ENCODE measurements around the gene ATP2C1.

Gene ATP2C1

DNA sequence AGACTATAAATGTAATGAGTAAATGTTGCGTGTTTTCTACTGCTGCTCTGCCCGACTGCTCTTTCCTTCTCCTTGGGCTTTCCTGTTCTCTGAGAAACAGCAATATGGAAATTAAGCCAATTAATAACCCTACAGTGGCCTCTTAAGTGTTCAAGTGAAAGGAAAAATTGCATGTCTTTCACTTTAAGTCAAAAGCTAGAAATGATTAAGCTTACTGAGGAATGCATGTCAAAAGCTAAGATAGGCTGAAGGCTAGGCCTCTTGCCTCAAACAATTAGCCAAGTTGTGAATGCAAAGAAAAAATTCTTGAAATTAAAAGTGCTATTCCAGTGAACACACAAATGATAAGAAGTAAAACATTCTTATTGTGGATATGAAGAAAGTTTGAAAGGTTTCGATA, 55.0 kb downstream of the ATP2C1 start:
- no peak overlapping the region for H4K8ac ChIP-seq (ENCODE audit: low read depth, low read length)
- H3K4ac ChIP-seq (ENCODE audit: low read depth, low read length), result no peak overlapping the region
- no CpG with 5 or more reads among the region's 3 CpGs for WGBS (ENCODE audit: extremely low coverage, insufficient coverage, insufficient read length)
- no peak overlapping the region for H3K14ac ChIP-seq (ENCODE audit: low read length)
- H2AFZ ChIP-seq (ENCODE audit: insufficient read depth, low read length, poor library complexity), result no peak overlapping the region
- no peak overlapping the region for H3K23ac ChIP-seq (ENCODE audit: low read length)
- no peak overlapping the region for H3K27ac ChIP-seq (ENCODE audit: low read depth, low read length)
- no peak overlapping the region for H3K18ac ChIP-seq (ENCODE audit: low read length)
- no peak overlapping the region for H3K4me2 ChIP-seq (ENCODE audit: low read length)
- no peak overlapping the region for H2BK5ac ChIP-seq (ENCODE audit: low read depth, low read length, poor library complexity)
- no peak overlapping the region for H2AK5ac ChIP-seq (ENCODE audit: low read length)
- H3K36me3 ChIP-seq (ENCODE audit: control insufficient read depth in 1 of 2, insufficient read depth in 2 of 2, low read length in 2 of 2), result peaks cover 0 to 7% of the 10 kb centered on the region in 2 experiments
- no peak overlapping the region for H4K12ac ChIP-seq (ENCODE audit: low read depth, low read length)
- no peaks in the 10 kb centered on the region for H3K79me1 ChIP-seq (ENCODE audit: low read length)
- no peaks in the 10 kb centered on the region for H3K9me3 ChIP-seq (ENCODE audit: insufficient read depth, low read depth, low read length)
- H4K91ac ChIP-seq (ENCODE audit: low read depth, low read length), result no peak overlapping the region
- H3K79me2 ChIP-seq (ENCODE audit: control insufficient read depth, insufficient read depth, low read length, poor library complexity), result no peaks in the 10 kb centered on the region
- H3K4me1 ChIP-seq (ENCODE audit: control insufficient read depth in 1 of 2, insufficient read depth in 2 of 2, low read length in 2 of 2), result peaks cover 2 to 5% of the 10 kb centered on the region in 2 experiments
- no peak overlapping the region for H3K9ac ChIP-seq (ENCODE audit: low read length)
- no peak overlapping the region for H2BK12ac ChIP-seq (ENCODE audit: low read length)
- no peak overlapping the region for H2BK120ac ChIP-seq (ENCODE audit: insufficient read depth, low read length, poor library complexity)
- no peak overlapping the region for H3K4me3 ChIP-seq (ENCODE audit: low read depth, low read length)
- H3K27me3 ChIP-seq (ENCODE audit: insufficient read depth, low read length), result no peaks in the 10 kb centered on the region
- no peak for DNase-seq

DNA sequence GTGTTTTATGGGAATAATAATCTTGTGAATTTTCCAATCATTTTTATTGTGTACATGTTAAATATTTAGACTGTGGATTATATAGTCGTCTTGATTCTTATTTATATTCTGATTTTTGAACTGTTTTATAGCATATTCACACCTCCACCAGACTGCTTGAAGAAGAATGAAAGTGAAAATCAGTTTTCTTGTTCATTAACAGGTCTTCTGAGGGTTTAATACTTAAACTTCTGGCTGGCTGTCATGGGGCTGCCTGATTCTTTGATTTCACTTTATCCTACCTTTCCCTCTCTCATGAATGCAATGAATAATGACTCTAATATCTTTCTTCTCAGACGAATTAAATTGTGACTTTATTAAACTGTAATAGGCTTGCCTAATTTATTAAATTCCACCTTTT, 56.2 kb downstream of the ATP2C1 start:
- Histone ChIP-seq H2BK5ac (ENCODE audit: low read depth, low read length, poor library complexity) (no peak overlapping the region), H2BK120ac (ENCODE audit: insufficient read depth, low read length, poor library complexity) (no peak overlapping the region), H4K8ac (ENCODE audit: low read depth, low read length) (no peak overlapping the region), H2AK5ac (ENCODE audit: low read length) (no peak overlapping the region), H3K36me3 (ENCODE audit: control insufficient read depth in 1 of 2, insufficient read depth in 2 of 2, low read length in 2 of 2) (peaks cover 0 to 7% of the 10 kb centered on the region in 2 experiments), H3K9me3 (ENCODE audit: insufficient read depth, low read depth, low read length) (no peaks in the 10 kb centered on the region), H3K4me3 (ENCODE audit: low read depth, low read length) (no peak overlapping the region), H3K14ac (ENCODE audit: low read length) (no peak overlapping the region), H3K4me1 (ENCODE audit: control insufficient read depth in 1 of 2, insufficient read depth in 2 of 2, low read length in 2 of 2) (peaks cover 2 to 5% of the 10 kb centered on the region in 2 experiments), H3K27ac (ENCODE audit: low read depth, low read length) (no peak overlapping the region), H3K23ac (ENCODE audit: low read length) (no peak overlapping the region), H4K12ac (ENCODE audit: low read depth, low read length) (no peak overlapping the region), H3K9ac (ENCODE audit: low read length) (no peak overlapping the region), H3K79me1 (ENCODE audit: low read length) (no peaks in the 10 kb centered on the region), H2AFZ (ENCODE audit: insufficient read depth, low read length, poor library complexity) (no peak overlapping the region), H3K4ac (ENCODE audit: low read depth, low read length) (no peak overlapping the region), H3K79me2 (ENCODE audit: control insufficient read depth, insufficient read depth, low read length, poor library complexity) (no peaks in the 10 kb centered on the region), H3K18ac (ENCODE audit: low read length) (no peak overlapping the region), H3K4me2 (ENCODE audit: low read length) (no peak overlapping the region), H4K91ac (ENCODE audit: low read depth, low read length) (no peak overlapping the region), H2BK12ac (ENCODE audit: low read length) (no peak overlapping the region), H3K27me3 (ENCODE audit: insufficient read depth, low read length) (no peaks in the 10 kb centered on the region)
- DNase-seq, result no peak
- WGBS (ENCODE audit: extremely low coverage, insufficient coverage, insufficient read length), result no CpG with 5 or more reads among the region's 2 CpGs

DNA sequence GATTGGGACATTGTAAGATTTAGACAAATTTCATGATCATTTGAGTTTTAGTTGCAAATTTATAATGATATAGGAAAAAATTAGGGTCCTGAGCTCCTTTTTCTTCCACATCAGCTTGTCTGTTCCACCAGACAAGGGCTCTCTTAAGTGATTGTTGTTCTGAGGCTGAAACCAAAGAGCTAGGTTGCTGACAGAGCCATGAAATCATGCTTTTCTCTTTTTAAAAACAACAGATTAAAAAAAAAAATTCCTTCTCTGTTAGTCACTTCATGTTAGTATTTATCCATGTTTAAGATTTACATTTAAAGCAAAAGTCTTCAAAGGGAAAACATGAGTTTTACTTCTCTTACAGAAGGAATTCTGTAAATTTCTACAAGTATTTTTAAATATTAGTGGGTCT, 56.8 kb downstream of the ATP2C1 start:
- Histone ChIP-seq H3K36me3 (ENCODE audit: control insufficient read depth in 1 of 2, insufficient read depth in 2 of 2, low read length in 2 of 2) (peaks cover 0 to 5% of the 10 kb centered on the region in 2 experiments), H2BK120ac (ENCODE audit: insufficient read depth, low read length, poor library complexity) (no peak overlapping the region), H3K4me2 (ENCODE audit: low read length) (no peak overlapping the region), H3K27me3 (ENCODE audit: insufficient read depth, low read length) (no peaks in the 10 kb centered on the region), H4K91ac (ENCODE audit: low read depth, low read length) (no peak overlapping the region), H3K23ac (ENCODE audit: low read length) (no peak overlapping the region), H3K9me3 (ENCODE audit: insufficient read depth, low read depth, low read length) (no peaks in the 10 kb centered on the region), H3K79me1 (ENCODE audit: low read length) (no peaks in the 10 kb centered on the region), H2AFZ (ENCODE audit: insufficient read depth, low read length, poor library complexity) (no peak overlapping the region), H2BK12ac (ENCODE audit: low read length) (no peak overlapping the region), H3K14ac (ENCODE audit: low read length) (no peak overlapping the region), H4K12ac (ENCODE audit: low read depth, low read length) (no peak overlapping the region), H2BK5ac (ENCODE audit: low read depth, low read length, poor library complexity) (no peak overlapping the region), H3K4me3 (ENCODE audit: low read depth, low read length) (no peak overlapping the region), H3K4ac (ENCODE audit: low read depth, low read length) (no peak overlapping the region), H3K18ac (ENCODE audit: low read length) (no peak overlapping the region), H3K9ac (ENCODE audit: low read length) (no peak overlapping the region), H3K27ac (ENCODE audit: low read depth, low read length) (no peak overlapping the region), H4K8ac (ENCODE audit: low read depth, low read length) (no peak overlapping the region), H2AK5ac (ENCODE audit: low read length) (no peak overlapping the region), H3K4me1 (ENCODE audit: control insufficient read depth in 1 of 2, insufficient read depth in 2 of 2, low read length in 2 of 2) (peaks cover 2 to 5% of the 10 kb centered on the region in 2 experiments), H3K79me2 (ENCODE audit: control insufficient read depth, insufficient read depth, low read length, poor library complexity) (no peaks in the 10 kb centered on the region)
- no peak for DNase-seq

DNA sequence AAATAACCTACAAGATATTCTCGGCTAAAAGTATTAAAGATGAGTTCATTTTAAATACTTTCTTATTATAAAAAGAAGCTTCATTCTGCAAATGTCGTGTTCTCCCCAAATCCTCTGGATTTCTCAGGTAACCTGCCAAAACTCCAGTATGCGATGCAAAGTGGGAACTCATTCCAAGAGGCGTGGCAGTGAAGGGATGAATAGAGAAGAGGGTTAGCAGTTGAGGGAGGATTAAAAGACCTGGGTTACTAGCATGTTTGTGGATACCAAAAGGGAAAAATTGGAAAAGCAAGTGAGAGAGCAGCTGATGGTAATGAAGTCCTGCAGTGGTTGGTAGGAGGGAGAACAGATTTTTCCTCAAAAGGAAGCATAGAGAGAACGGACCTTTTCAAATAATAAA, 61.6 kb downstream of the ATP2C1 start:
- Histone ChIP-seq H3K79me2 (ENCODE audit: control insufficient read depth, insufficient read depth, low read length, poor library complexity) (no peaks in the 10 kb centered on the region), H2AFZ (ENCODE audit: insufficient read depth, low read length, poor library complexity) (no peak overlapping the region), H3K9ac (ENCODE audit: low read length) (no peak overlapping the region), H3K79me1 (ENCODE audit: low read length) (no peaks in the 10 kb centered on the region), H4K91ac (ENCODE audit: low read depth, low read length) (no peak overlapping the region), H3K27me3 (ENCODE audit: insufficient read depth, low read length) (no peaks in the 10 kb centered on the region), H3K14ac (ENCODE audit: low read length) (no peak overlapping the region), H3K4ac (ENCODE audit: low read depth, low read length) (no peak overlapping the region), H3K4me2 (ENCODE audit: low read length) (no peak overlapping the region), H3K36me3 (ENCODE audit: control insufficient read depth in 1 of 2, insufficient read depth in 2 of 2, low read length in 2 of 2) (peaks cover 2 to 9% of the 10 kb centered on the region in 2 experiments), H2BK5ac (ENCODE audit: low read depth, low read length, poor library complexity) (no peak overlapping the region), H3K4me1 (ENCODE audit: control insufficient read depth in 1 of 2, insufficient read depth in 2 of 2, low read length in 2 of 2) (no peaks in the 10 kb centered on the region), H3K23ac (ENCODE audit: low read length) (no peak overlapping the region), H3K4me3 (ENCODE audit: low read depth, low read length) (no peak overlapping the region), H4K12ac (ENCODE audit: low read depth, low read length) (no peak overlapping the region), H4K8ac (ENCODE audit: low read depth, low read length) (no peak overlapping the region), H3K27ac (ENCODE audit: low read depth, low read length) (no peak overlapping the region), H2AK5ac (ENCODE audit: low read length) (no peak overlapping the region), H3K9me3 (ENCODE audit: insufficient read depth, low read depth, low read length) (no peaks in the 10 kb centered on the region), H2BK120ac (ENCODE audit: insufficient read depth, low read length, poor library complexity) (no peak overlapping the region), H2BK12ac (ENCODE audit: low read length) (no peak overlapping the region), H3K18ac (ENCODE audit: low read length) (no peak overlapping the region)
- no CpG with 5 or more reads among the region's 5 CpGs for WGBS (ENCODE audit: extremely low coverage, insufficient coverage, insufficient read length)
- DNase-seq, result no peak

All from trophoblast cell (in vitro differentiated cells and primary cell).